IPS-18c (cell line): ENCODE measurements around the gene GEMIN5.

Source experiments
- H3K4me3 ChIP-seq: 2 replicates; pipeline ENCODE4 v1.7.0; 2013; ENCODE audit warnings: low read depth, mild to moderate bottlenecking, low read length, moderate library complexity; ENCODE audit not compliant: insufficient read depth
- H3K9me3 ChIP-seq: one replicate; pipeline ENCODE4 v1.6.1; 2013; ENCODE audit warnings: mild to moderate bottlenecking, low read length, moderate library complexity; ENCODE audit not compliant: control insufficient read depth, insufficient read depth

Gene GEMIN5

GRCh38 chr5:154865466-154866184 is 72.4 kb downstream of the GEMIN5 start:
- H3K9me3 ChIP-seq: no peaks in the 10 kb centered on the region
- H3K4me3 ChIP-seq: no peak overlapping the region

GRCh38 chr5:154863291-154864080 is 74.5 kb downstream of the GEMIN5 start:
- Histone ChIP-seq H3K4me3 (no peak overlapping the region), H3K9me3 (no peaks in the 10 kb centered on the region)

- Histone ChIP-seq H3K4me3 (no peak overlapping the region), H3K9me3 (no peaks in the 10 kb centered on the region)
These were observed 75.2 kb downstream of the GEMIN5 start for GRCh38 chr5:154862766-154863165.

GRCh38 chr5:154861946-154862345 is 76.1 kb downstream of the GEMIN5 start:
- no peaks in the 10 kb centered on the region for H3K9me3 ChIP-seq
- no peak overlapping the region for H3K4me3 ChIP-seq

GRCh38 chr5:154860765-154861164 is 77.2 kb downstream of the GEMIN5 start:
- no peak overlapping the region for H3K4me3 ChIP-seq
- H3K9me3 ChIP-seq: no peaks in the 10 kb centered on the region

GRCh38 chr5:154860123-154860522 is 77.9 kb downstream of the GEMIN5 start:
- Histone ChIP-seq H3K9me3 (no peaks in the 10 kb centered on the region), H3K4me3 (peak overlapping the region; percentile 87)

- Histone ChIP-seq H3K9me3 (no peaks in the 10 kb centered on the region), H3K4me3 (peak overlapping the region; percentile 87)
These were observed 78.8 kb downstream of the GEMIN5 start for GRCh38 chr5:154858972-154859871.

- peak within 1 kb of the TSS; percentile 87 for H3K4me3 ChIP-seq
These were observed 79.6 kb downstream of the GEMIN5 start, which contains the start of gene CNOT8 for GRCh38 chr5:154858297-154858971. CNOT8 (plus strand) TSS chr5:154858627; CDS start chr5:154863279, 4,652 bp downstream.

GRCh38 chr5:154857530-154858296 is 80.3 kb downstream of the GEMIN5 start:
- peak overlapping the region; percentile 87 for H3K4me3 ChIP-seq

More at GRCh38 chr5:154858297-154858971, 79.6 kb downstream of the GEMIN5 start, which contains the start of gene CNOT8:
- H3K9me3 ChIP-seq: no peaks in the 10 kb centered on the region

GRCh38 chr5:154851351-154851750 is 86.7 kb downstream of the GEMIN5 start:
- Histone ChIP-seq H3K9me3 (no peaks in the 10 kb centered on the region), H3K4me3 (no peak overlapping the region)

More at GRCh38 chr5:154857530-154858296, 80.3 kb downstream of the GEMIN5 start:
- H3K9me3 ChIP-seq: no peaks in the 10 kb centered on the region

GRCh38 chr5:154850255-154851062 is 87.6 kb downstream of the GEMIN5 start, which contains the start of gene FAXDC2:
FAXDC2 (minus strand) TSS chr5:154850603; CDS start chr5:154838178, 12,425 bp downstream.
- Histone ChIP-seq H3K9me3 (no peaks in the 10 kb centered on the region), H3K4me3 (peak within 1 kb of the TSS; percentile 71)

- H3K9me3 ChIP-seq: no peaks in the 10 kb centered on the region
- peak overlapping the region; percentile 71 for H3K4me3 ChIP-seq
These were observed 88.2 kb downstream of the GEMIN5 start for GRCh38 chr5:154849791-154850201.

- Histone ChIP-seq H3K4me3 (no peak overlapping the region), H3K9me3 (no peaks in the 10 kb centered on the region)
These were observed 88.7 kb downstream of the GEMIN5 start for GRCh38 chr5:154849264-154849785.

- Histone ChIP-seq H3K9me3 (no peaks in the 10 kb centered on the region), H3K4me3 (no peak overlapping the region)
These were observed 93.2 kb downstream of the GEMIN5 start for GRCh38 chr5:154844809-154845208.
